SW480 (cell line): Measurements from ENCODE around the gene BMX.

Experiments used
- DNase-seq: peaks from one replicate; pipeline ENCODE4 v3.0.0-alpha.2; 2016; ENCODE audit warnings: low spot score

BMX gene

GRCh38 chrX:15507005-15507404, 6.4 kb downstream of the BMX start:
- DNase-seq, result no peak

DNA sequence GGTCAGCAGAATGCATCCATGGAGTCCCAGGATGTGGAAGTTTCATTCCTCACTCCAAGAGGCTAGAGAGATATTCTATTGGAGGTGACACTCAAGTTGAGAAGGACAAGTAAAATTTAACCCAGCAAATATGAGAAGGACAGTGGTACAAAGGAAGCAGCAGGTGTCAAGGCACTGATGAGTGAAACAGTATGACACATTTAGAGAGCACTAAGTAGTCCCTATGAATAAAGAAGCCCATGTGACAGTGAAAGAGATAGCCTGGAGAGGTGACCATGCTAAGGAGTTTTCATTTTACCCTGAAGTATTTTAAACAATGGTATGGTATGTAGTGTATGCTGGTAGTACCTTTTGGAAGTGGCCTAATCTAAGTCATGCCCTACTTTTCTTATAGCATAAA, 9.2 kb downstream of the BMX start:
- no peak for DNase-seq

- DNase-seq, result peak; percentile 39
Observed at GRCh38 chrX:15511563-15511962, 11.0 kb downstream of the BMX start.

- peak; percentile 11 for DNase-seq
Observed at GRCh38 chrX:15512401-15512965, 11.9 kb downstream of the BMX start.

GRCh38 chrX:15514279-15514678, 13.7 kb downstream of the BMX start:
- no peak for DNase-seq

DNA sequence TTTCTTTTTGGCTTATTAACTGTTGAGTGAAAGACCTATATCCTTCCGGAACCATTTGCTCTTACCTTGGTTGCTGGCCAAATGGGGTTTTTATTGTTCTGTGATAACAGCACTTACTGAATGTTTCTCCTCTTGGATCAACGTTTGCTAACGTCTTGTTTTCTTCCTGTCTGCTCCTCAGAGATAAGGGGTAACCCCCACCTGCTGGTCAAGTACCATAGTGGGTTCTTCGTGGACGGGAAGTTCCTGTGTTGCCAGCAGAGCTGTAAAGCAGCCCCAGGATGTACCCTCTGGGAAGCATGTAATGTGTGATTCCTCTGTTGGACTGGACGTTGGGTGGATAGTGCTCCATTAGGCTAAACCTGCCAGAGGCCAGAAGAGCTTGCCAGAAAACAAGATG, 15.3 kb downstream of the BMX start:
- no peak for DNase-seq

GRCh38 chrX:15522464-15522863, 21.9 kb downstream of the BMX start:
- DNase-seq, result no peak

- DNase-seq, result no peak
Observed at GRCh38 chrX:15523088-15523487, 22.5 kb downstream of the BMX start.

GRCh38 chrX:15524417-15524816, 23.8 kb downstream of the BMX start:
- DNase-seq, result no peak

- no peak for DNase-seq
Observed at GRCh38 chrX:15525664-15526416, 25.2 kb downstream of the BMX start.

DNA sequence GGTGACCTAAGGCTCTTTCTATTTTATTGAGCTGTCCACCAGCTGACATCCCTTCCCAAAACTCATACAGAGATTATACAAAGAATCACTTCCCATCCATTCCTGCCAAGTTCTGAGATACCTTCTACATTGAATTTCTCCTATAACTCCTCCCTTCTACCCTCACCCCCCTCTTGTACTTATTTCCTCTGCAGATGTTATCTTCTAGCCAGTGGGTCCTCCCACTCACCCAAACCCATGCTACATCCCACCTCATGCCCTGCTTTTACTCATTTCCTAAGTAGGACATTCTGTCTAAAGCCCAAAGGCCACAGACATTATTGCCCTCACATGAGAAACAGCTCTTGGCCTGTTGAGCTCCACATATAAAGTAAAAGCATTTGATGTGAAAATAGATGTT, 28.6 kb downstream of the BMX start:
- no peak for DNase-seq

DNA sequence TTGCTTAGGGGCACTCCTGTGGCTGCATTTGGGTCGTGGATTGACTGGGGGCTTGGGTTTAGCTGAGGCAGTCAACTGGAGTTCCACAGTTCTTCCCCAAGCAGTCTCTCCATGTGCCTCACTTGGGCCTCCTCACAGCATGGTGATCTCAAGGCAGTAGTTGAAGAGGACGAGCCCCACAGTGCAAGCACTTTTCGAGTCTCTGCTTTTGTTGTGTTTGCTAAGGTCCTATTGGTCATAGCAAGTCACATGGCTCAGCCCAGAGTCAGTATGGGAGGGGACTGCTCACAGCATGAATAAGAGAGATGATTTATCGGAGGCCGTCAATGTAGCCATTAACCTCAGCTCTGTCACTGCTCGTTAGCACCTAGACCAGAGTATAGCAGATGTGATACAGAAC, 29.7 kb downstream of the BMX start:
- DNase-seq, result no peak

GRCh38 chrX:15546745-15547144, 46.1 kb downstream of the BMX start:
- no peak for DNase-seq

- DNase-seq, result no peak
Observed at GRCh38 chrX:15547356-15547755, 46.7 kb downstream of the BMX start.

DNA sequence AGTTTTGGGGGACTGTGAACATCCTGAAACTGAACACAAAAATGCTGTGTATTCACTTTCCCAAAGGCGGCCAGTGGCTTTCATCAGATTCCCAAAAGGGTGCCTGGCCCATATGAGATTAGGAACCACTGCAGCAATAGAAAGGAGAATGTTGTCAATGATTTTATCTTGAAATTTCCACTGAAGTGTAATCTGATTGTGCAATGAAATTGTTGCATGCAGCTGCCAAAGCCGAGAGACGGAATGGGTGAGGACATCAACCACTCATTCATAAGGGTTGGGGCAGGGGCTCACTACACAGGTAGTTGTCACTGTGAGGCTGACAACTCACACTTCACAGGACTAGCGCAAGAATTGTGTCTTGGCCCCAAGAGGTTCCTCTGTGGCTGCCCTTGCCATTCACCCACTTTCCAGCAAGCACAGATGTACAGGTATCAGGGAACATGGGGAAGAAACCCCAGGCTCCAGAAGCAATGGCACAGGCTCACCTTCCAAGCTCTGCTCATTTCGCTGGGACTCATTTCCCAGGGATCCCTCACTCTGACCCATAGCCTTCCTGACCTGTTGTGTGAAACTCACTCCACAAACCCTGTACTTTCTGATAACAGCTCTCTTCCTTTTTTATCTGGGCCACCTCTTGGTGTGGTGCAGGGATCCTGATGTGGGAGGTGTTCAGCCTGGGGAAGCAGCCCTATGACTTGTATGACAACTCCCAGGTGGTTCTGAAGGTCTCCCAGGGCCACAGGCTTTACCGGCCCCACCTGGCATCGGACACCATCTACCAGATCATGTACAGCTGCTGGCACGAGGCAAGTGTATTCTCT, 48.8 kb downstream of the BMX start:
- no peak for DNase-seq

GRCh38 chrX:15559227-15559626, 58.6 kb downstream of the BMX start:
- DNase-seq, result no peak

GRCh38 chrX:15560924-15561323, 60.3 kb downstream of the BMX start:
- no peak for DNase-seq

GRCh38 chrX:15563056-15563455, 62.4 kb downstream of the BMX start:
- DNase-seq, result no peak

- DNase-seq, result peak; percentile 63
Observed at GRCh38 chrX:15564981-15565579, 64.5 kb downstream of the BMX start.

GRCh38 chrX:15566244-15566643, 65.6 kb downstream of the BMX start:
- no peak for DNase-seq

GRCh38 chrX:15567267-15567666, 66.7 kb downstream of the BMX start:
- DNase-seq, result no peak

GRCh38 chrX:15567886-15568616, 67.4 kb downstream of the BMX start:
- peak; percentile 15 for DNase-seq
